ENCODE data around the gene ADGRD2. TPM values are rescaled to one million over a fixed set of nuclear protein-coding genes. Genes with fewer than 3 reads are reported as not detected.

ADGRD2 gene
- total RNA-seq, 2 experiments from 2014 or later: not detected

DNA sequence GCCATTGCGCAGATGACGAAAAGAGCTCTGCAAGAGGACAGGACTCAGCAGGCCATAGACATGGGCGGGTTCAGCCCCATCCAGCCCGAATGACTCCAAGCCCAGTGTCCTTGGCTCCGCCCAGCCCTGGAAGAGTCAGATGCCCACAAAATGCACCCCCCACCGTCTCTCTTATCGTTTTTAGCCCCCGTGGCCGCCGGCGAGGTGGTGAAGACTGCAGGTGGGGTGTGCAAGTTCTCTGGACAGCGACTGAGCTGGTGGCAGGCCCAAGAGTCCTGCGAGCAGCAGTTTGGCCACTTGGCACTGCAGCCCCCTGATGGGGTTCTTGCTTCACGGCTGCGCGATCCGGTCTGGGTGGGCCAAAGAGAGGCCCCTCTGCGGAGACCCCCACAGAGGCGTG is 2.1 kb downstream of the ADGRD2 start:
- Mint-ChIP-seq H3K27ac (no peak overlapping the region), H3K27me3 (ENCODE audit: low read depth) (peaks cover 27% of the 10 kb centered on the region), H3K4me3 (no peak overlapping the region), H3K36me3 (ENCODE audit: low read depth) (no peaks in the 10 kb centered on the region), H3K9me3 (ENCODE audit: insufficient read depth) (no peaks in the 10 kb centered on the region), H3K4me1 (ENCODE audit: low read depth) (no peaks in the 10 kb centered on the region)
- DNase-seq (no peak), ATAC-seq (no peak)
- CTCF ChIA-PET: no interaction called here
- POLR2A ChIA-PET: no interaction called here

- no peak for DNase-seq
- H3K9me3 Mint-ChIP-seq (ENCODE audit: insufficient read depth): no peaks in the 10 kb centered on the region
- H3K4me3 Mint-ChIP-seq: no peak overlapping the region
- POLR2A ChIA-PET: no interaction called here
- no peaks in the 10 kb centered on the region for H3K36me3 Mint-ChIP-seq (ENCODE audit: low read depth)
- ATAC-seq: no peak
- CTCF ChIA-PET: no interaction called here
- H3K4me1 Mint-ChIP-seq (ENCODE audit: low read depth): no peaks in the 10 kb centered on the region
- no peak overlapping the region for H3K27ac Mint-ChIP-seq
- H3K27me3 Mint-ChIP-seq (ENCODE audit: low read depth): peaks cover 27% of the 10 kb centered on the region
These were observed 2.8 kb downstream of the ADGRD2 start for GRCh38 chr9:124452841-124453585.

GRCh38 chr9:124453586-124454191 is 3.4 kb downstream of the ADGRD2 start:
- CTCF ChIA-PET: no interaction called here
- no peak for DNase-seq
- peak; percentile 28 for ATAC-seq
- Mint-ChIP-seq H3K9me3 (ENCODE audit: insufficient read depth) (no peaks in the 10 kb centered on the region), H3K27me3 (ENCODE audit: low read depth) (peaks cover 22% of the 10 kb centered on the region), H3K27ac (no peak overlapping the region), H3K4me1 (ENCODE audit: low read depth) (no peaks in the 10 kb centered on the region), H3K36me3 (ENCODE audit: low read depth) (no peaks in the 10 kb centered on the region), H3K4me3 (no peak overlapping the region)
- POLR2A ChIA-PET: no interaction called here

DNA sequence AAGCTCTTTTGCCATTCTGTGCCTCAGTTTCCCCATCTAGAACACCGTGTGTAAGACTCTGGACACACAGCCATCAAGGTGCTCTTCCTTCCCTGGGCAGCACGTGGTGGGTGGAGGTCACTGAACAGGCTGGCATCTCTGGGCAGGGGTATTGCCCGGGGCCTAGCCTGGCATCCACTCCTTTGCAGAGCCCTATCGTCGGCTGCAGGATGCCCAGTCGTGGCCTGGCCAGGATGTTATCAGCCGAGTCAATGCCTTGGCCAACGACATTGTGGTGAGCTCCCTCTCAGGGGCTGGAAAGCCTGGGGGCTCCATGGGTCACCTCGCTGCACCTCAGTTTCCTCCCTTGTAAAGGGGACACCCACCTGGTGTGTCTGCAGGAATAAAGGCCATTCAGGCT is 4.0 kb downstream of the ADGRD2 start:
- H3K27ac Mint-ChIP-seq: no peak overlapping the region
- POLR2A ChIA-PET: no interaction called here
- CTCF ChIA-PET: no interaction called here
- no peak overlapping the region for H3K4me3 Mint-ChIP-seq
- H3K27me3 Mint-ChIP-seq (ENCODE audit: low read depth): peaks cover 21% of the 10 kb centered on the region
- H3K9me3 Mint-ChIP-seq (ENCODE audit: insufficient read depth): no peaks in the 10 kb centered on the region
- no peaks in the 10 kb centered on the region for H3K4me1 Mint-ChIP-seq (ENCODE audit: low read depth)
- no peaks in the 10 kb centered on the region for H3K36me3 Mint-ChIP-seq (ENCODE audit: low read depth)
- DNase-seq (no peak), ATAC-seq (no peak)

- no peaks in the 10 kb centered on the region for H3K9me3 Mint-ChIP-seq (ENCODE audit: insufficient read depth)
- H3K27ac Mint-ChIP-seq: no peak overlapping the region
- H3K36me3 Mint-ChIP-seq (ENCODE audit: low read depth): no peaks in the 10 kb centered on the region
- ChIA-PET CTCF (no interaction called here), POLR2A (no interaction called here)
- H3K27me3 Mint-ChIP-seq (ENCODE audit: low read depth): peaks cover 17% of the 10 kb centered on the region
- DNase-seq (no peak), ATAC-seq (no peak)
- H3K4me3 Mint-ChIP-seq: no peak overlapping the region
- no peaks in the 10 kb centered on the region for H3K4me1 Mint-ChIP-seq (ENCODE audit: low read depth)
These were observed 4.7 kb downstream of the ADGRD2 start for GRCh38 chr9:124454791-124455443.

DNA sequence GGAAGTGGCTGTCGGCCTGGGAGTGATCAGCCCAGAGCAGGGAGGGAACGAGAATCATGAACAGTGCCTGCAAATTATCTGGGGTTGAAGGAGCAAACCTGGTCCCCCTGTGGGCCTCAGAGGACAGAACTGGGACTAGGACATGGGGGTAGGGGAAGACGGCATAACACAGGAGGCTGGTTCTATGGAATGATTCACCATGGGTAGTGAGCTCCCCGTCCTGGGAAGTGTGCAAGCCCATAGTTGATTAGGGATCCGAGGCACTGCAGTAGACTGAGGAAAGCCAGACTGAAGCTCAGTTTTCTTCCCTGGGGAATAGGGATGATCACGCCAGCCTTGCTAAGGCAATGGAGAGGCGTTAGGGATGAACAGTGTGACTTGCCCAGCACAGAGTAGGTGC is 5.6 kb downstream of the ADGRD2 start:
- no peak overlapping the region for H3K27ac Mint-ChIP-seq
- ATAC-seq (no peak), DNase-seq (no peak)
- ChIA-PET POLR2A (no interaction called here), CTCF (interaction anchor here (0.7 kb wide), 1 partner anchor 37 kb away, joined by 4 read pairs; no protein-coding TSS in a partner anchor)
- H3K4me3 Mint-ChIP-seq: no peak overlapping the region
- peaks cover 13% of the 10 kb centered on the region for H3K27me3 Mint-ChIP-seq (ENCODE audit: low read depth)
- H3K4me1 Mint-ChIP-seq (ENCODE audit: low read depth): no peaks in the 10 kb centered on the region
- H3K9me3 Mint-ChIP-seq (ENCODE audit: insufficient read depth): no peaks in the 10 kb centered on the region
- H3K36me3 Mint-ChIP-seq (ENCODE audit: low read depth): no peaks in the 10 kb centered on the region

DNA sequence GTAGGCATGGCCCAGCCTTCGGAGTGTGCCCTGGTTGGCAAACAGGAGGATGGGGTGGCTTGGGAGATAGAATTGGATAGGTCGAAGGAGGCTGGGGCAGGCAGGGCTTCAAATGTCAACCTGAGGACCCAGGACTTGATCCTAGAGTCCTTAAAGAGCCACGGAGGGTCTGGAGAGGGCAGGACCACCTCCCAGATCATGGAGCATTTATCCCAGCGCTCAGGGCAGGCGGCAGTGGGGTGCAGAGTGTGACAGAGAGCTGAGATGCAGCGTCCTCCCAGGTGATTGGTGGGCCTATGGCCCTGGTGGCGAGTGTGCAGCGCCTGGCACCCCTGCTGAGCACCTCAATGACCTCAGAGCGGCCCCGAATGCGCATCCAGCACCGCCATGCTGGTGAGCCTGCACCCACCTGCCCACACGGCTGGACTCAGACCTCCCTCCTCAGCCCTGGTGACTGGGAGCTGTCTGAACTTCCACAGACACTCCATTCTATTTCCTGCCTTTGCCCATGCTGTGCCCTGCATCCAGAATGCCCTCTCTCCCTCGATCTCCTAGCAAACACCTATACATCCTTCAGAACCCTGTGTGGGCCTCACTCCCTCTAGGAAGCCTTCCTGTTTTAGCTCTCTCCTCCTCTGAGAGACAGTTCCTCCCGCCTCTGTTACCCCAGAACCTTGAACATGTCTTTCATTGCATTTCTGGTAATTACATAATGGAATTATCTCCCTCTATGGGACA is 6.3 kb downstream of the ADGRD2 start:
- Mint-ChIP-seq H3K4me3 (no peak overlapping the region), H3K36me3 (ENCODE audit: low read depth) (no peaks in the 10 kb centered on the region), H3K27ac (no peak overlapping the region), H3K27me3 (ENCODE audit: low read depth) (peaks cover 8% of the 10 kb centered on the region), H3K9me3 (ENCODE audit: insufficient read depth) (no peaks in the 10 kb centered on the region), H3K4me1 (ENCODE audit: low read depth) (no peaks in the 10 kb centered on the region)
- DNase-seq (no peak), ATAC-seq (no peak)
- ChIA-PET CTCF (no interaction called here), POLR2A (no interaction called here)

DNA sequence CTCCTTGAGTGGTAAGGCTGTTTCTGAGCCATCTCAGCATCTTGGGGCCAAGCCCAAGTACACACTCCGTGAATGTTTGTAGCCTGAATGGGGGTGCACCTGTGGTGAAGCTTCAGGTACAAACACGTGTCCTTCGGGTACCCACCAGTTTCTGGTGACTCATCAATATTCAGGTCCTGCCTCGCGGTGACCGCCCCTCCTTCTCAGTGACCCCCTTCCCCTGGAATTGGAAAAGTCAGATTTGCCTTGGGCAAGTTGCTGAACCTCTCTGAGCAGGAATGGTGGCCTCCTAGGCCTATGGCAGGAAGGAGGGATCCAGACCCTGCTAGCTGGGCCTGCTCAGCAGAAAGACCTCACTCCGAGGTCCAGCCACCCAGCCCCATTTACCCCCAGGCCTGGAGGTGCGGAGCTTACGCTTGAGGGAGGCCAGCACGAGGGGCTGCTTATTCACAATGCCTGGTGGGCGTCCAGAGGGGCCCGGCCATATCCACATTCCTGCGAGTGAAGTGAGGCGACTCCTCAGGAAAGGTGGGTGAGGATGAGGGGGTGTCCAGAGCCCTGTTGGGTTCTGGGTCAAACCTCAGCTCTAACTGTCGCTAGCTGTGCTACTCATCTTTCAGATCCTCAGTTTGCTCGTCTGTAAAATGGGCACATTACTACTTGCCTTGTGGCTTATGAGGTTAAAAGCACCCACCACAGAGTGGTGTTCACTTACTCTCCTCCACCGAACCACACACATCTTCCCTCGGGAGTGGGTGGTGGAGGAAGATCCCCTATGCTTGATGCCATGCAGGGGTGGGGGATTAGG is 7.0 kb downstream of the ADGRD2 start:
- Mint-ChIP-seq H3K27ac (no peak overlapping the region), H3K4me3 (no peak overlapping the region), H3K27me3 (ENCODE audit: low read depth) (peaks cover 7% of the 10 kb centered on the region), H3K36me3 (ENCODE audit: low read depth) (no peaks in the 10 kb centered on the region), H3K9me3 (ENCODE audit: insufficient read depth) (no peaks in the 10 kb centered on the region), H3K4me1 (ENCODE audit: low read depth) (no peaks in the 10 kb centered on the region)
- DNase-seq: no peak
- POLR2A ChIA-PET: no interaction called here
- no peak for ATAC-seq
- CTCF ChIA-PET: no interaction called here

DNA sequence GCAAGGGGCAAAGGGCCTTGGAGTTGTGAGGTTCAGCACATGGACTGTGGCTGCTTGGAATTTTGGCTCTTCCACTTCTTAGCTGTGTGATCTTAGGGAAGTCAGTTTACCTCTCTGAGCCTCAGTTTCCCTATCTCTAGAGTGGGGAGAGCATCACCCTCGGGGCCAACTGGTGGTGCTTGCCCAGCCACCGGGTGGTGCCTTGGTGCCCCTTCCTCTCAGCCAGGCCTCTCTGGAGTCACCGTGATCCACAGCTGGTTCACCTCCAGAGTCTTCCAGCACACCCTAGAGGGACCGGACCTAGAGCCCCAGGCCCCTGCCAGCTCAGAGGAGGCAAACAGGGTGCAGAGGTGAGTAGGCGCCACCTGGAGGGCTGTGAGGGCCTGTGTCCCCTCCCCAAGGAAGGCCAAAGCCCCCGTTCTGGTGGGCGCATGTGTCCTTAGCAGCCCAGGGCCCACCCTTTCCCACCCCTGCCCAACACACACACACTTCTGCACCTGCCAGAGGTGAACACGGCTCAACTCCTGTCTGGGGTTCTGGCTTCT is 7.7 kb downstream of the ADGRD2 start:
- H3K36me3 Mint-ChIP-seq (ENCODE audit: low read depth): no peaks in the 10 kb centered on the region
- H3K9me3 Mint-ChIP-seq (ENCODE audit: insufficient read depth): no peaks in the 10 kb centered on the region
- ChIA-PET POLR2A (no interaction called here), CTCF (no interaction called here)
- peaks cover 7% of the 10 kb centered on the region for H3K27me3 Mint-ChIP-seq (ENCODE audit: low read depth)
- H3K27ac Mint-ChIP-seq: no peak overlapping the region
- no peak for ATAC-seq
- no peak for DNase-seq
- H3K4me1 Mint-ChIP-seq (ENCODE audit: low read depth): no peaks in the 10 kb centered on the region
- H3K4me3 Mint-ChIP-seq: no peak overlapping the region

GRCh38 chr9:124458441-124458840 is 8.2 kb downstream of the ADGRD2 start:
- ChIA-PET POLR2A (no interaction called here), CTCF (no interaction called here)
- Mint-ChIP-seq H3K27me3 (ENCODE audit: low read depth) (peaks cover 11% of the 10 kb centered on the region), H3K4me3 (no peak overlapping the region), H3K4me1 (ENCODE audit: low read depth) (no peaks in the 10 kb centered on the region), H3K27ac (no peak overlapping the region), H3K9me3 (ENCODE audit: insufficient read depth) (no peaks in the 10 kb centered on the region), H3K36me3 (ENCODE audit: low read depth) (no peaks in the 10 kb centered on the region)
- ATAC-seq: no peak
- DNase-seq: no peak

DNA sequence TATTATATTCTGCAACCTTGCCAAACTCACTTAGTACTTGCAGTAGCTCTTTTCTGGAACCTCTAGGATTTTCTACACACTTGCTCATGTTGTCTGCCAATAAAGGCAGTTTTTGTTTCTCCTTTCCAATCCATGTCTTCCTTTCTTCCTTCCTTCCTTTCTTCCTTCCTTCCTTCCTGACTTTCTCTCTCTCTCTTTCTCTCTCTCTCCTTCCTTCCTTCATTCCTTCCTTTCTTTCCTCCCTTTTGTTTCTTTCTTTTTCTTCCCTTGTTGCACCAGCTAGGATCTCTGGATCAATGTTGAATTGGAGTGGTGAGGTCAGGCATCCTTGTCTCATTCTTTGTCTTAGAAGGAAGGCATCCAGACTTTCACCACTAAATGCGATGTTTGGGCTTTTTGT is 12.5 kb downstream of the ADGRD2 start:
- Mint-ChIP-seq H3K4me3 (no peak overlapping the region), H3K27ac (no peak overlapping the region), H3K36me3 (ENCODE audit: low read depth) (no peaks in the 10 kb centered on the region), H3K27me3 (ENCODE audit: low read depth) (peaks cover 11% of the 10 kb centered on the region), H3K4me1 (ENCODE audit: low read depth) (no peaks in the 10 kb centered on the region), H3K9me3 (ENCODE audit: insufficient read depth) (no peaks in the 10 kb centered on the region)
- ChIA-PET POLR2A (no interaction called here), CTCF (interaction anchor here (2.1 kb wide), 1 partner anchor 74 kb away, joined by 6 read pairs; no protein-coding TSS in a partner anchor)
- ATAC-seq (no peak), DNase-seq (no peak)

Measured in activated CD8-positive, alpha-beta T cell treated with anti-CD3 and anti-CD28 coated beads, Interleukin-2, amount 10 ng/mL, durations not matched to agents 7 days and 5 days (primary cell).